HG03175 (cell line): ENCODE results near the gene CCDC43.

ENCODE experiments used
- ATAC-seq: cut with Tn5 transposase; IDR thresholded peaks from one replicate; pipeline ENCODE4 v1.9.1; 2021; ENCODE audit warnings: mild to moderate bottlenecking, moderate library complexity; ENCODE audit not compliant: unreplicated experiment

Gene CCDC43

DNA sequence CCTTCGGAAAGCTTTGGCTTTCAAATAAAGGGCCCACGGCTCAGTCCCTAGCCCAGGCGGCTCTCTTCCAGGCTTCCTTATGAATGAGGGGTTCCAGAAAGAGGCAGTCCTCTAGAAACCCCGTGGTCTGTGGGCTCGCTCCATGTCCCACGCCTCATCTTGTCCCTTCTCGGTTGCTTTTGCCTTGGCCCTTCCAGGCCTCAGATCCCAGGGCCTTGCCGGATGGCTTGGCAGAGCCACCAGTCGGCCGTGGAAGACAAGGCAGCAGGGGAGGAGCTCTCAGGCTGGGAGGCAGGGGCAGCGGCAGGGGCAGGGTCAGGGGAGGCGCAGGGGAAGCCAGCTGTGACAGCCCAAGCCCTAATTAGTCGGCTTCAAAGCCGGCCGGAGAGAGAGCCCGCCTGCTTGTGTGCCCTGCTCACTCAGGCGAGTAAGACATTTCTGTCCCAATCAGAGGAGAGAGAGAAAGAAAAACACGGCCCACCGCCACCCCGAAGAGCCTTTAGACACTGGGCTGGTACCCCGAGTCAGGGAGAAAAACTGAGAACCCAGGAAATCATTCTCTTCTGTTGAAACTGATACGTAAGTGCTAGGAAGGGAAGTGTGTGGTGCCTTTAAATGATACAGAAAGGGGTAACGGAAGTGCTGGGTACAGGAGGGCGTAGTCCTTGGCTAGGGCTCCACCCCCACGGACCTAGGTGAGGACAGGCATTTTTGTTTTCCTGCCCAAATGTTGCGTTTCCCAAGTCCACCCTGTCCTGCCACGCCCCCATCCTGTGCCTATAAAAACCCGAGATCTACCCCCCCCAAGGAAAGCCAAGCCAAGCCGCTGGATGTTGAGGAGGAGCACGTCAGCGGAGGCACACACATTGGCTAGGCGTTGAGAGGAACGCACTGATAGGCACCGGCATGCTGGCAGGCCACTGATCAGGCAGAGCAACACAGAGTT is 61.1 kb downstream of the CCDC43 start:
- ATAC-seq: no peak

DNA sequence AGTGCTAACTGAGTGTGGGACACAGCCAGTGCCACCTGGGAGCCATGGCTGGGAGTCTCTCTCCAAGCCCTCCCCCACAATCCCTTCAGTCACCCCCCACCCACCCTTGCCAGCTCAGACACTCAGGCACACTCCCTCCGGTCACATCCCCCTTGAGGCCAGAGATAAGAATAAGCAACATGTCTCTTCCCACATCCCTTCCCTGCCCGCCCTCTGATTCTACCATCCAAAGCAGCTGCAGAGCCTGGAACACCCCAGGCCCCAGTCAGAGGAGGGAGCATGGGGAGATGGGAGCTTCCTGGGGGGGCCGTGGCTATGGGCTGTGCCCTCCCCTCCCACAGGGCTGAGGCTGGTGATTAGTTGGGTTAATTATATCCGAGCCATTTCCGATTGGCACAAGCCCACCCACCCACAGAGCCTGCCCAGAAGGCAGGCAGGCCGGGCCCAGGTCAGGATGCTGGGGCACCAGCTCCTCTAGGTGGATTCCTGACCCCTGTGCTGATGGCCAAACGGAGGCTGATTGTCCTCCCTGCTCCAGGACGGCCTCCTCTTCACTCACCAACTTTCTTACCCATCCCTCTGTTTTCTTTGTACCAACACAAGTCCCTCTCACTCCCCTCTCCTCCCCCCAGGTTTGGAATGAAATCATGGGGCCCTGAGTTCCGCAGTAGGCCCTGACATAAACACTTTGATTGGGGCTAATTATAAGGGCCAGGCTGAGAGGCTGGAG is 61.9 kb downstream of the CCDC43 start:
- no peak for ATAC-seq
